SK-N-MC (cell line): ENCODE results near the gene PLAGL1.

ENCODE experiments used
- DNase-seq: peaks from one replicate; pipeline ENCODE4 v3.0.0-alpha.2; 2011; ENCODE audit warnings: low read depth, low spot score
- H3K27ac ChIP-seq: fragments of 200-600 bp; sonication (generic); 2 replicates; pipeline ENCODE4 v1.5.1; 2016; ENCODE audit warnings: mixed run types
- H3K36me3 ChIP-seq: fragments of 200-600 bp; sonication (generic); 2 replicates; pipeline ENCODE4 v1.6.1; 2017; ENCODE audit warnings: antibody characterized with exemption, low read length, mixed read lengths; ENCODE audit not compliant: insufficient read depth
- H3K4me3 ChIP-seq: fragments of 200-600 bp; sonication (generic); 2 replicates; pipeline ENCODE4 v1.5.1; 2016
- H3K9ac ChIP-seq: fragments of 200-600 bp; sonication (generic); 2 replicates; pipeline ENCODE4 v1.8.0; 2017; ENCODE audit warnings: mixed run types, mixed read lengths; ENCODE audit not compliant: insufficient read length
- H3K9me3 ChIP-seq: fragments of 200-600 bp; sonication (generic); 2 replicates; pipeline ENCODE4 v1.6.1; 2017; ENCODE audit warnings: low read depth, mild to moderate bottlenecking, antibody characterized with exemption, low read length, moderate library complexity, mixed read lengths
- EZH2 ChIP-seq: fragments of 200-600 bp; sonication (generic); IDR thresholded peaks from one replicate; pipeline ENCODE4 v1.6.1; 2017; ENCODE audit warnings: antibody characterized with exemption
- FOXP2 ChIP-seq: optimal IDR thresholded peaks from 2 replicates; pipeline ENCODE3; 2011; ENCODE audit warnings: mild to moderate bottlenecking, moderate library complexity; ENCODE audit not compliant: insufficient read depth; ENCODE audit errors: extremely low read length, control extremely low read depth
- POLR2AphosphoS5 ChIP-seq: IDR thresholded peaks from 2 replicates; pipeline ENCODE4 v1.6.1; 2012; ENCODE audit warnings: mild to moderate bottlenecking, low read depth, low read length, borderline replicate concordance

Gene PLAGL1

DNA sequence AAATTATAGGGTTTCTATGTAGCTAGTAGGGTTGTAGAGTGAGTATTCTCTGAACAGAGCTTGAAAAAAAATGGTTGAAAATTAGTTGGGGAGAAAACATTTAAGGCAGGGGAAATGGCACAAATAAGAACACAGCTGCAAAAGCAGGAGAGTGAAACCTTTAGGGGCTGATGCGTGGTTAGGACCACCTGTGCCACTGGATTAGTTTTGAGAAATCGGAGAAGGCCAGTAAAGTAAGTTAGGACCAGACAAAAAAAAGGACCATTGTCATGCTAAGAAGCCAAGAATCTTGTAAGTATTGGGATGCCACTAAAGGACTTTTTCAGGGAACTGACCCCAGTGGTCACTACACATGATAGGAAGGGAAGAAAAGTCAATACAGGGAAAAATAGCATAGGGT, 9.4 kb downstream of the PLAGL1 start:
- Histone ChIP-seq H3K9ac (no peak overlapping the region), H3K27ac (no peak overlapping the region), H3K4me3 (no peak overlapping the region), H3K9me3 (peaks cover 3% of the 10 kb centered on the region; the same call in 1 of the 2 replicates), H3K36me3 (no peaks in the 10 kb centered on the region)
- DNase-seq, result no peak
- no peak for TF ChIP-seq EZH2
- TF ChIP-seq POLR2AphosphoS5, result no peak
- TF ChIP-seq FOXP2, result no peak

DNA sequence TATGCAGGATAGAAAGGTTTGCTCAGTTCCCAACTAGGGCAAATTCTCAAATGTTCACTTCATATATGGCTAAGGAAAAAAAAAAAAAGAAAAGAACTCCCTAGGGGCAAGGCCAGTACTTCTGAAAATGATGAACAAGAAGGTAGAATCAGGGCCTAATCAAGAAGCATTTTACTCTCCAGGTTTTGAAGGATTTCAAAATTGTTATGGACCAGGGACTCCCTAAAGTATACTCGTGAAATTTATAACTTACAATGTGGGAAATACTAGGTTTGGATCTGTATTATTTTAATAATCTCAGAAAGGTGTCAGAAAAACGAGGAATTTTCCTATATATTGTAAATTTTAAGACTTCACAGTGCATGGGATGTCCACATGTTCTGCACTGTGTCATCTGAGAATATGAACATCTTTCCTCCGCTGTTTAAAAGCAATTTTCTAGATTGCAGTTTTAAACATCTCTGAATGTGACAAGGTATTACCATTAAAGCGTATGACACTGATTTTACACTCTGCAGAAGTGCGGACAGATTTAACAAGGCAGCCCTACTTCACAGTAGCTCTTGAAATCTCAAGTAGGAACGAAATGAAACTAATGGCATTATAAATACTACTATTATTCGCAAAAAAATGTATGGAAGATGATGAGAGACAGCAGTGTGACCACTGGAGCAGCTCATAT, 14.0 kb downstream of the PLAGL1 start:
- no peak for DNase-seq
- Histone ChIP-seq H3K4me3 (no peak overlapping the region), H3K9ac (no peak overlapping the region), H3K27ac (no peak overlapping the region), H3K9me3 (peaks cover 5% of the 10 kb centered on the region; the same call in 1 of the 2 replicates), H3K36me3 (no peaks in the 10 kb centered on the region)
- TF ChIP-seq POLR2AphosphoS5, result no peak

DNA sequence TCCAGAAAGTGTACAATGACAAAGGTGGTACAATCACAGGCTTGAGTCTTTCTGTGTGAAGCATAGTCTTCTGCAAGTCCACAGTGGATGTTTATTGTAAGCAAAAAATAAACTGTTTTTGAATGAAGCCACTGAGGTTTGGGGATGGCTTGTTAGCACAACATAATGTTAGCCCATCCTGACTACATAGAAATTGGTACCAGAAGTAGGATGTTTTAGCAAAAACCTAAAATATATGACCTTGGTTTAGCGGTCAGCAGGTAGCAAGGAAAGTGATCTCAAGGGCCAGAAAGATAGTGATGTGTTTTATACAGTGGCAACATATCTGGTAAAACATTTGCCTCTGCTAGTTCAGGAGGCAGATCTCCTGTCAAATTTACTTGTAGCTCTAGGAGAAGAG, 15.8 kb downstream of the PLAGL1 start:
- no peak for TF ChIP-seq FOXP2
- no peak for TF ChIP-seq POLR2AphosphoS5
- no peak for TF ChIP-seq EZH2
- H3K9ac ChIP-seq, result no peak overlapping the region
- no peak for DNase-seq

DNA sequence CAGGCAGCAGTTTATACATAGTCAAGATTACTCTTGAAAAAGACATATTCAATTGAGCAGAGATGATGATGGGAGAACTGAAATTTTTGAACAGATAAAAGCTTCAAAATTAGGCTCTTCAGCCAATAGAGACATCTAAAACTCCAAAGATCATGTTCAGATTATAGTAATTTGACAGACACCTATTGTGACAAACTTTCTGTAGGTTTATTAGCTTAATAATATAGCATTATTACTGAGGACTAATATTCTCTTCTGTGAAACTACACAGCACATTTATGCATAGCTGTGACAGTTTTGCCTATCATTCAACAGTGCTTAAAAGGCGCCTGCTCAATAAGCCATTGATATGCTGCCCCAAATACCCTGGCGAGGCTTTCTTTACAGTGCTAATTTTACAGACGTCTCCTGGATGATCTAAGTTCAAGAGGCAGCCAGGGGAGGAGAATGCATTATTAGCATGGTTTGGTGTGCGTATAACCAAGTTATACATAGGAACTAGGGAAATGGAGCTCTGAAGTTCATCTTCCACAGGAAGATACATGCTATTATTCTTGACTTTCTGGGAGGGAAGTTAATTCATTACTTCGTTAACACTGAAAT, 21.5 kb downstream of the PLAGL1 start:
- Histone ChIP-seq H3K36me3 (no peaks in the 10 kb centered on the region), H3K9ac (no peak overlapping the region), H3K4me3 (no peak overlapping the region), H3K27ac (no peak overlapping the region), H3K9me3 (no peaks in the 10 kb centered on the region)
- TF ChIP-seq FOXP2 (no peak), POLR2AphosphoS5 (no peak), EZH2 (no peak)
- DNase-seq, result no peak

More for the DNA sequence above, 15.8 kb downstream of the PLAGL1 start:
- Histone ChIP-seq H3K4me3 (no peak overlapping the region), H3K36me3 (no peaks in the 10 kb centered on the region), H3K9me3 (peaks cover 5% of the 10 kb centered on the region; the same call in 1 of the 2 replicates), H3K27ac (no peak overlapping the region)

DNA sequence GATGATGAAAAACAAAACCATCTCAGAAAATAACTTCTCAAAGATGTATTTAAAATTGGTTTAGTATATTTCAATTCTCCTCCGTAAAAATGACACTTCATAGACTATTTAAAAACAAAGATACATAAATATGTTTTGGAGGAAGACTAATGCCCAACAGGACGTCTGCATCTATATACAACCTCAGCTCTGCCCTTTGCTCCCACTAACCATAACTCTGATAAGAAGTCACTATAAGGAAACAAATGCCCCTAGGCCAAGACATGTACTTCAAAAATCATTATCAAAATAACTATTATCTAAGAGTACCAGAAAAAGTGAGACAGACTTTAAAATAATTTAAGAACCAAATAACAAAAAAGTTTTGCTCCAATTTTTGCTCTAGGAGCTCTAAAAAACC, 23.4 kb downstream of the PLAGL1 start:
- no peak for DNase-seq
- no peaks in the 10 kb centered on the region for H3K9me3 ChIP-seq
- H3K27ac ChIP-seq, result no peak overlapping the region
- no peak for TF ChIP-seq FOXP2
- TF ChIP-seq EZH2, result no peak
- no peak for TF ChIP-seq POLR2AphosphoS5
- no peak overlapping the region for H3K9ac ChIP-seq
- no peak overlapping the region for H3K4me3 ChIP-seq
- no peaks in the 10 kb centered on the region for H3K36me3 ChIP-seq

DNA sequence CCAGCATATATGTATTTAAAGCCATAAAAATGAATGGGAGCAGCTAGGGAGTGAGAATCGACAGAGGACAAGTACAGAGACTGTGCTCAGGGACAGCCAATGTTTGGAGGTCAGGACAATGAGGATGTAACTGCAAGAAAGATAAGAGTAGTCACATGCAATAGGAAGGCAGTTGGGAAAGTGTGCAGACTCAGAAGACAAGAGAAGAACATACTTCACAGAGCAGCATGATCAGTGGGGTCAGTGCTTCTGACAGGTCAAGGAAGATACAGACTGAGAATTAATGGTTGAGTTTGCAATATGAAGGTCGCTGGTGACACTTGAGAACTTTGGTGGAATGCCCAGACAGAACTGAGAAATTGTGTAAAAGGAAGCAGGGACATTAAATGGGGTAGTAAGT, 25.1 kb downstream of the PLAGL1 start:
- Histone ChIP-seq H3K9me3 (no peaks in the 10 kb centered on the region), H3K27ac (no peak overlapping the region), H3K9ac (no peak overlapping the region), H3K4me3 (no peak overlapping the region), H3K36me3 (no peaks in the 10 kb centered on the region)
- TF ChIP-seq FOXP2, result no peak
- TF ChIP-seq POLR2AphosphoS5, result no peak
- TF ChIP-seq EZH2, result no peak
- DNase-seq, result no peak

DNA sequence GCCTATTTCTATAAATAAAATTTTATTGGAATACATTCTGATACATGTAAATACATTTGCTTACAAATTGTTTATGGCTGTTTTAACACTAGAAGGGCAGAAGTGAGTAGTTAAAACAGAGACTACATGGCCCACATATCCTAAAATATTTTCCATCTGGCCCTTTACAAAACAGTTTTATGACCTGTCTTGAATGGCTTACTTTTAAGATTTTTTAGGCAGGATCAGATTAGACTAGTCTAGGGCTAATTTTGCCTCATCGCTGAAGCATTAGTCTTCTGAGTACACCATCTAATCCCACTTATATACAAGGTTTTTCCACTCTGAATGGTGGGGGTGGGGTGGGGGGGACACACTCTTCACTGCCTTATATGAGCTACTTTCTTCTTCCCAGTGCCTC, 27.1 kb downstream of the PLAGL1 start:
- no peak overlapping the region for H3K9ac ChIP-seq
- DNase-seq, result no peak
- no peak for TF ChIP-seq FOXP2
- TF ChIP-seq POLR2AphosphoS5, result no peak

DNA sequence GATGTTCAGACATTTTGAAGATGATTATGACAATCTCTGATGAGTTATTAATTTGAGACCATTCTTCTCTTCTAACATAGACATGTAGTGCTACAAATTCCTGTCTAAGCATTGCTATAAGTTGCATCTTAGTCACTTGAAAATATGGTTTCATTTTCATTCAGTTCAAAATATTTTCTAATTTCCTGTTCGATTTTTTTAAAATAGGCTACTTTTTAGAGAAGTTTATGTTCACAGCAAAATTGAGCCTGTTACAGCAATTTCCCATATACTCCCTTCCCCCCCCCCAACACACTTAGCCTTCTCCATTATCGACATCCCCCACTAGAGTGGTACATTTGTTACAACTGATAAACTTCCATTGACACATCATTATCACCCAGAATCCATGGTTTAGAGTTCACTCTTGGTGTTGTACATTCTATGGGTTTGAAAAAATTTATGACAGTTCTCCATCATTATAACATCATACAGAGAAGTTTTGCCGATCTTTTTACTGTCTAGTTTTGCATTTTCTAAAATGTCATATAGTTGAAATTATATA, 31.2 kb downstream of the PLAGL1 start:
- H3K27ac ChIP-seq, result no peak overlapping the region
- no peak overlapping the region for H3K9ac ChIP-seq
- H3K9me3 ChIP-seq, result no peaks in the 10 kb centered on the region
- DNase-seq, result no peak
- no peak overlapping the region for H3K4me3 ChIP-seq
- no peak for TF ChIP-seq FOXP2
- no peak for TF ChIP-seq EZH2
- no peaks in the 10 kb centered on the region for H3K36me3 ChIP-seq

More for the DNA sequence above, 27.1 kb downstream of the PLAGL1 start:
- no peak overlapping the region for H3K27ac ChIP-seq
- no peaks in the 10 kb centered on the region for H3K36me3 ChIP-seq
- no peaks in the 10 kb centered on the region for H3K9me3 ChIP-seq
- no peak overlapping the region for H3K4me3 ChIP-seq

DNA sequence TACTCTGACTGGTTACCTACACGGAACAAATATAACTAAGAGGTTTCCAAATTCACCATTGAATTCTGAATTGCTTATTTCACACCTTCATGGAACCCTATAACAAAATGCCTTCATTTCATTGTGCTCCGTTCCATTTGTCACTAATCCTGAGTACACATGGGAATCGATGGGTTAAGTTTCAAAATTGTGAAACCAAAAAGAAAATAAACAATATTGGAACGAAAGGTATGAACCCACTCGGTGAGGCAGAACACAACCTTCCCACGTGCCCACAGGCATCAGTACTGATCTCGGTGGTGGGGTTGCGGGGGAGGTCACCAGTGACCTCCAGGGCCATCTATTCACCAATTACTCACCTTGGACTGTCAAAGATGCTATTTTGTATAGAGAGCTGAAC, 34.0 kb downstream of the PLAGL1 start:
- Histone ChIP-seq H3K27ac (no peak overlapping the region), H3K9me3 (no peaks in the 10 kb centered on the region), H3K36me3 (no peaks in the 10 kb centered on the region), H3K4me3 (no peak overlapping the region), H3K9ac (no peak overlapping the region)
- no peak for DNase-seq
- TF ChIP-seq FOXP2, result no peak
- no peak for TF ChIP-seq POLR2AphosphoS5
- TF ChIP-seq EZH2, result no peak
